Spleen (tissue), 13 donors: Measurements from ENCODE around the gene ZNF763. TPM values are rescaled to one million over a fixed set of nuclear protein-coding genes. Genes with fewer than 3 reads are reported as not detected.
"Not testable (repeated sequence)": the region's sequence is repeated elsewhere in the genome, so short reads cannot be mapped to it uniquely, and the experiment has no call there.

ENCODE experiments used
- DNase-seq: peaks from one replicate; pipeline ENCODE4 v3.0.0-alpha.2; 2020
- H3K27ac ChIP-seq, 8 donors: fragments of 200-600 bp; sonication (generic) in 7 of 8; 1 replicate in 4 of 8; 2 replicates in 4 of 8; pipeline versions ENCODE4 v1.5.0 to v1.8.0; 2016 to 2021; ENCODE audit warnings: inconsistent platforms in 4 of 8, mild to moderate bottlenecking in 4 of 8, moderate library complexity in 1 of 8
- H3K27me3 ChIP-seq, 7 donors: fragments of 200-600 bp; sonication (generic) in 6 of 7; replicated peaks in 1 of 7; 1 replicate in 4 of 7; 2 replicates in 3 of 7; pipeline versions ENCODE4 v1.5.0 to v1.8.0; 2016 to 2021; ENCODE audit warnings: inconsistent platforms in 3 of 7, mild to moderate bottlenecking in 1 of 7
- H3K36me3 ChIP-seq, 6 donors: fragments of 200-600 bp; sonication (generic) in 5 of 6; 1 replicate in 4 of 6; 2 replicates in 2 of 6; pipeline versions ENCODE4 v1.5.0 to v1.8.0; 2016 to 2021; ENCODE audit warnings: inconsistent platforms in 2 of 6
- H3K4me1 ChIP-seq, 6 donors: fragments of 200-600 bp; sonication (generic) in 5 of 6; 1 replicate in 3 of 6; 2 replicates in 3 of 6; pipeline versions ENCODE4 v1.5.0 to v1.8.0; 2016 to 2021; ENCODE audit warnings: inconsistent platforms in 3 of 6
- H3K4me3 ChIP-seq, 8 donors: fragments of 200-600 bp; sonication (generic) in 7 of 8; 1 replicate in 4 of 8; 2 replicates in 4 of 8; pipeline versions ENCODE4 v1.5.0 to v1.8.0; 2016 to 2021; ENCODE audit warnings: inconsistent platforms in 4 of 8, mild to moderate bottlenecking in 4 of 8, moderate library complexity in 2 of 8
- H3K9me3 ChIP-seq, 8 donors: fragments of 200-600 bp; sonication (generic) in 7 of 8; 1 replicate in 4 of 8; 2 replicates in 4 of 8; pipeline versions ENCODE4 v1.5.0 to v1.8.0; 2016 to 2021; ENCODE audit warnings: inconsistent platforms in 4 of 8
- POLR2A ChIP-seq, 3 donors: fragments of 450-650 bp; IDR thresholded peaks; one replicate each; pipeline ENCODE4 v1.5.1; 2017; ENCODE audit warnings: antibody characterized with exemption in 3 of 3, mild to moderate bottlenecking in 1 of 3
- POLR2AphosphoS5 ChIP-seq, 3 donors: sonication (generic); formaldehyde crosslinking; IDR thresholded peaks; one replicate each; pipeline ENCODE4 v1.5.1; 2017; ENCODE audit warnings: antibody characterized with exemption in 3 of 3
- WGBS, 5 donors: extraction: QIAGEN DNeasy Blood & Tissue Kit in 3 of 5; methylation state at CpG; one replicate each; pipeline versions ENCODE4 v1.1.5 to v1.1.7; 2013 to 2018; 5-methylcytosine and 5-hydroxymethylcytosine counted together
- intact Hi-C: fragments of 100-400 bp; cut with DNase I; formaldehyde crosslinking; loops from one replicate; pipeline ENCODE4 v1.15.0; 2023; ENCODE audit warnings: low total_unique reads
- long read RNA-seq, 2 donors: transcript quantifications; one replicate each; lab custom pipeline, GENCODE V29; 2026
- polyA plus RNA-seq, 3 donors: library from polyadenylated mRNA; stranded (reverse); fragments of 200-250 nt; gene quantifications; one replicate each; pipeline ENCODE4 v1.2.1, GENCODE V29; 2013
- total RNA-seq, 7 donors: library from RNA; depleted of rRNA in 3 of 7; stranded (reverse); fragments of >200 nt in 3 of 7; fragmentation: NEBNext Ultra II Directional in 4 of 7; extraction: Animal tissue kit (Norgen Biotek cat#: 25700) in 4 of 7; gene quantifications; one replicate each; pipeline versions ENCODE4 v1.1.0 to v1.2.1, GENCODE V29; 2016 to 2021
- TF ChIP-seq, protein P1 (sequence below), 11 experiments: fragments of 200-600 bp in 7 of 11; fragments of 450-650 bp in 4 of 11; sonication (generic) in 4 of 11; IDR thresholded peaks in 8 of 11; conservative IDR thresholded peaks in 3 of 11; 1 replicate in 7 of 11; 2 replicates in 4 of 11; pipeline versions ENCODE4 v1.4.0 to v1.8.0; 2016 to 2021; ENCODE audit warnings: antibody characterized with exemption in 11 of 11, inconsistent platforms in 4 of 11, mild to moderate bottlenecking in 1 of 11
- donor health status: healthy with polysubstance abuse.
- donor health status: DM: no; HTN: no; CAD: no; lungs with moderate emphysema.
- donor health status: DM: no; HTN: no; CAD: no.
- donor health status: Bipolar disorder and iron deficiency.
- donor health status: healthy.
- donor health status: DM: no; HTN: no; CAD: no.
- donor health status: DM: yes; HTN: yes; CAD: no.

Gene ZNF763
- total RNA-seq (10 to 100 TPM in 1 of 7 donors, 1 to 10 TPM in 6; 5.3 to 10.7 (median 7.1) TPM), polyA plus RNA-seq (1 to 10 TPM; 3.7 to 6.4 (median 5.5) TPM)
- long read RNA-seq, donor 1: 0 reads
- long read RNA-seq, donor 2: 0 reads

- TF ChIP-seq POLR2A (IDR thresholded peaks at IDR 0.05) (peak in 2 of 3 donors; percentile 40 to 53), POLR2AphosphoS5 (IDR thresholded peaks at IDR 0.05) (peak; percentile 83 to 88 (median 86))
- TF ChIP-seq, protein P1, sequence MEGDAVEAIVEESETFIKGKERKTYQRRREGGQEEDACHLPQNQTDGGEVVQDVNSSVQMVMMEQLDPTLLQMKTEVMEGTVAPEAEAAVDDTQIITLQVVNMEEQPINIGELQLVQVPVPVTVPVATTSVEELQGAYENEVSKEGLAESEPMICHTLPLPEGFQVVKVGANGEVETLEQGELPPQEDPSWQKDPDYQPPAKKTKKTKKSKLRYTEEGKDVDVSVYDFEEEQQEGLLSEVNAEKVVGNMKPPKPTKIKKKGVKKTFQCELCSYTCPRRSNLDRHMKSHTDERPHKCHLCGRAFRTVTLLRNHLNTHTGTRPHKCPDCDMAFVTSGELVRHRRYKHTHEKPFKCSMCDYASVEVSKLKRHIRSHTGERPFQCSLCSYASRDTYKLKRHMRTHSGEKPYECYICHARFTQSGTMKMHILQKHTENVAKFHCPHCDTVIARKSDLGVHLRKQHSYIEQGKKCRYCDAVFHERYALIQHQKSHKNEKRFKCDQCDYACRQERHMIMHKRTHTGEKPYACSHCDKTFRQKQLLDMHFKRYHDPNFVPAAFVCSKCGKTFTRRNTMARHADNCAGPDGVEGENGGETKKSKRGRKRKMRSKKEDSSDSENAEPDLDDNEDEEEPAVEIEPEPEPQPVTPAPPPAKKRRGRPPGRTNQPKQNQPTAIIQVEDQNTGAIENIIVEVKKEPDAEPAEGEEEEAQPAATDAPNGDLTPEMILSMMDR (IDR thresholded peaks at IDR 0.05 in 8 of 11, conservative IDR thresholded peaks at IDR 0.05 in 3 of 11): peak in 1 of 11 experiments; percentile 26
Observed at GRCh38 chr19:11964858-11965645, at the start of gene ZNF763. Gene ZNF763 (plus strand): TSS chr19:11965040. CDS start chr19:11965209, 169 bp downstream.

GRCh38 chr19:11921852-11922495 lies 42.9 kb upstream of the ZNF763 start:
- Histone ChIP-seq H3K4me3 (no peak overlapping the region), H3K36me3 (no peaks in the 10 kb centered on the region), H3K27ac (no peak overlapping the region), H3K4me1 (peaks cover 5 to 36% (median 27%) of the 10 kb centered on the region in 6 donors), H3K9me3 (no peaks in the 10 kb centered on the region), H3K27me3 (no peaks in the 10 kb centered on the region)
- TF ChIP-seq, protein P1 (IDR thresholded peaks at IDR 0.05 in 8 of 11, conservative IDR thresholded peaks at IDR 0.05 in 3 of 11): no peak
- TF ChIP-seq POLR2A (IDR thresholded peaks at IDR 0.05) (no peak), POLR2AphosphoS5 (IDR thresholded peaks at IDR 0.05) (no peak)
- 47 to 55% (median 52%) methylated on average over 6 of the region's 6 CpGs for WGBS, 5 donors
- DNase-seq: no peak
- intact Hi-C loops: no loop called here

More at GRCh38 chr19:11964858-11965645, at the start of gene ZNF763:
- Histone ChIP-seq H3K9me3 (no peaks in the 10 kb centered on the region), H3K36me3 (peaks cover 0 to 5% (median 0%) of the 10 kb centered on the region in 6 donors), H3K27ac (peak within 1 kb of the TSS; percentile 93 to 99 (median 98)), H3K27me3 (no peaks in the 10 kb centered on the region), H3K4me1 (peaks cover 10 to 32% (median 23%) of the 10 kb centered on the region in 6 donors), H3K4me3 (peak within 1 kb of the TSS; percentile 47 to 83 (median 74))
- DNase-seq: peak; percentile 98
- 0 to 1% (median 1%) methylated on average over 22 to 47 of the region's 47 CpGs for WGBS, 5 donors
- intact Hi-C loops: no loop called here

GRCh38 chr19:11924886-11925650 lies 39.8 kb upstream of the ZNF763 start, which contains the start of gene ZNF700:
Gene ZNF700 (plus strand): TSS chr19:11925107. CDS start chr19:11925211, 104 bp downstream.
- H3K27ac ChIP-seq: peak within 1 kb of the TSS; percentile 93 to 99 (median 97)
- H3K36me3 ChIP-seq: peaks cover 0 to 11% (median 2%) of the 10 kb centered on the region in 6 donors
- H3K4me3 ChIP-seq: peak within 1 kb of the TSS; percentile 68 to 96 (median 84)
- H3K27me3 ChIP-seq: no peaks in the 10 kb centered on the region
- peak; percentile 96 for DNase-seq
- no peaks in the 10 kb centered on the region for H3K9me3 ChIP-seq
- WGBS, 5 donors: 0% methylated on average over 26 to 53 of the region's 53 CpGs
- intact Hi-C loops: loop anchor here (5.0 kb wide), 1 partner anchor 62 kb away; no protein-coding TSS in a partner anchor
- H3K4me1 ChIP-seq: peaks cover 5 to 59% (median 34%) of the 10 kb centered on the region in 6 donors
- peak in 1 of 3 donors; percentile 52 for TF ChIP-seq POLR2A (IDR thresholded peaks at IDR 0.05)
- TF ChIP-seq, protein P1 (IDR thresholded peaks at IDR 0.05 in 8 of 11, conservative IDR thresholded peaks at IDR 0.05 in 3 of 11): peak in 1 of 11 experiments; percentile 20
- TF ChIP-seq POLR2AphosphoS5 (IDR thresholded peaks at IDR 0.05): peak; percentile 82 to 91 (median 88)

DNA sequence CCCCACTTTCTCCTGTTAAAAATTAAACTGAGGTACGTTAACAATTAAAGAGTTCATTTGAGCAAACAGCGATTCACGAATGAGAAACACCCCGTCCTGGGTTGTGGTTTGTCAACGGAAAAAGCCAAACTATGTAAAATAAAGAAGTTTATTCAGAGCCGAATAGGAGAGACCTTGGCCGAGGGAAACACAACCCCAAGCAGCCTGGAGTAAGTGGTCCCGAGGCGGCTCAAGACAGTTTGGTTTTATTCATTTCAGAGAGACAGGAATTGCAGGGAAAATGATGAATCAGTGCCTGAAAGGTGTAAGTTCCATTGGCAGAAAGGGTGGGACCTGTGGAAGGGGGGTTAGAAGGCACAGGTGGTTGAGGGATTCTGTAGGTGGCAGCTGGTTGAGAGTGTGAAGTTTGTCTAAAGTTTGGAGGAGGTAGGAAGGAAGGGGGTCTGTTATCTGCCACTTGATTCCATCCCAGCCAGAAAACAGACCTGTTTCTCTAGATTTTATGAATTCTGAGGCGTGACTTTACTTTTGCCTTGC lies 39.1 kb upstream of the ZNF763 start:
- Histone ChIP-seq H3K4me3 (peak overlapping the region; percentile 68 to 96 (median 84)), H3K36me3 (peaks cover 0 to 18% (median 2%) of the 10 kb centered on the region in 6 donors), H3K27ac (peak overlapping the region; percentile 93 to 99 (median 97)), H3K4me1 (peaks cover 5 to 65% (median 38%) of the 10 kb centered on the region in 6 donors)
- intact Hi-C loops: loop anchor here (5.0 kb wide), 1 partner anchor 62 kb away; no protein-coding TSS in a partner anchor
- not testable (repeated sequence) for H3K27me3 ChIP-seq, H3K9me3 ChIP-seq, DNase-seq
- 4 to 7% (median 6%) methylated on average over 10 of the region's 10 CpGs for WGBS, 5 donors
